H9 (cell line): ENCODE measurements around the gene KCNMA1. TPM values are rescaled to one million over a fixed set of nuclear protein-coding genes. Genes with fewer than 3 reads are reported as not detected.

Experiments used
- DNase-seq: peaks from one replicate; pipeline ENCODE4 v3.0.0-alpha.2; 2017
- H2AFZ ChIP-seq: one replicate; pipeline ENCODE4 v1.6.1; 2013; ENCODE audit warnings: mild to moderate bottlenecking, low read length, control low read depth, moderate library complexity
- H2AK5ac ChIP-seq: 2 replicates; pipeline ENCODE4 v1.6.1; 2013; ENCODE audit warnings: low read length, control low read depth, mixed read lengths; ENCODE audit not compliant: insufficient read length
- H2BK120ac ChIP-seq: one replicate; pipeline ENCODE4 v1.6.1; 2013; ENCODE audit warnings: low read depth, mild to moderate bottlenecking, low read length, control low read depth, inconsistent platforms; ENCODE audit not compliant: poor library complexity, severe bottlenecking
- H2BK12ac ChIP-seq: 2 replicates; pipeline ENCODE4 v1.6.1; 2013; ENCODE audit warnings: low read length, control low read depth, mixed read lengths, low read depth; ENCODE audit not compliant: insufficient read length
- H2BK15ac ChIP-seq: 2 replicates; pipeline ENCODE4 v1.6.1; 2013; ENCODE audit warnings: low read depth, low read length, control low read depth
- H2BK20ac ChIP-seq: one replicate; pipeline ENCODE4 v1.6.1; 2013; ENCODE audit warnings: low read depth, mild to moderate bottlenecking, low read length, control low read depth, inconsistent platforms; ENCODE audit not compliant: poor library complexity, severe bottlenecking
- H2BK5ac ChIP-seq: 2 replicates; pipeline ENCODE4 v1.6.1; 2013; ENCODE audit warnings: low read length, control low read depth, mixed read lengths; ENCODE audit not compliant: insufficient read length
- H3K14ac ChIP-seq: 2 replicates; pipeline ENCODE4 v1.6.1; 2013; ENCODE audit warnings: low read length, control low read depth; ENCODE audit not compliant: insufficient read depth
- H3K18ac ChIP-seq: 2 replicates; pipeline ENCODE4 v1.6.1; 2013; ENCODE audit warnings: low read depth, mild to moderate bottlenecking, mixed read lengths, low read length, control low read depth; ENCODE audit not compliant: insufficient read length
- H3K23ac ChIP-seq: 2 replicates; pipeline ENCODE4 v1.6.1; 2013; ENCODE audit warnings: low read length, control low read depth, mixed read lengths, low read depth; ENCODE audit not compliant: insufficient read length
- H3K23me2 ChIP-seq: 2 replicates; pipeline ENCODE4 v1.6.1; 2013; ENCODE audit warnings: low read depth, mild to moderate bottlenecking, mixed read lengths, low read length, control low read depth; ENCODE audit not compliant: insufficient read length, poor library complexity, severe bottlenecking
- H3K27ac ChIP-seq: 2 replicates; pipeline ENCODE4 v1.5.1; 2013; ENCODE audit warnings: low read length, control low read depth, mixed read lengths, low read depth; ENCODE audit not compliant: insufficient read length
- H3K27me3 ChIP-seq: 2 replicates; pipeline ENCODE4 v1.6.1; 2013; ENCODE audit warnings: low read length, control low read depth, inconsistent platforms; ENCODE audit not compliant: insufficient read depth
- H3K4ac ChIP-seq: 2 replicates; pipeline ENCODE4 v1.6.1; 2013; ENCODE audit warnings: low read depth, mild to moderate bottlenecking, control low read depth, inconsistent platforms, low read length, moderate library complexity
- H3K4me1 ChIP-seq: 2 replicates; pipeline ENCODE4 v1.6.1; 2013; ENCODE audit warnings: low read length, control low read depth, inconsistent platforms; ENCODE audit not compliant: insufficient read depth
- H3K4me2 ChIP-seq: 2 replicates; pipeline ENCODE4 v1.6.1; 2013; ENCODE audit warnings: low read length, control low read depth, mixed read lengths; ENCODE audit not compliant: insufficient read length, insufficient read depth
- H3K56ac ChIP-seq: 2 replicates; pipeline ENCODE4 v1.6.1; 2013; ENCODE audit warnings: low read depth, mild to moderate bottlenecking, mixed read lengths, low read length, control low read depth; ENCODE audit not compliant: insufficient read length
- H3K79me1 ChIP-seq: 2 replicates; pipeline ENCODE4 v1.6.1; 2013; ENCODE audit warnings: low read depth, mild to moderate bottlenecking, moderate library complexity, low read length, control low read depth, inconsistent platforms; ENCODE audit not compliant: insufficient read depth, poor library complexity, severe bottlenecking
- H3K79me2 ChIP-seq: 2 replicates; pipeline ENCODE4 v1.6.1; 2013; ENCODE audit warnings: low read length, control low read depth, inconsistent platforms; ENCODE audit not compliant: insufficient read depth
- H3K9ac ChIP-seq: 2 replicates; pipeline ENCODE4 v1.6.1; 2013; ENCODE audit warnings: low read length, control low read depth, mixed read lengths; ENCODE audit not compliant: insufficient read length; ENCODE audit errors: extremely low read depth
- H3K9me3 ChIP-seq: one replicate; pipeline ENCODE4 v1.6.1; 2013; ENCODE audit warnings: low read depth, low read length, inconsistent platforms; ENCODE audit not compliant: control insufficient read depth
- H3T11ph ChIP-seq: one replicate; pipeline ENCODE4 v1.6.1; 2013; ENCODE audit warnings: mild to moderate bottlenecking, low read length, control low read depth, inconsistent platforms
- H4K20me1 ChIP-seq: one replicate; pipeline ENCODE4 v1.6.1; 2013; ENCODE audit not compliant: control insufficient read depth, insufficient read length, insufficient read depth
- H4K5ac ChIP-seq: 2 replicates; pipeline ENCODE4 v1.6.1; 2013; ENCODE audit warnings: low read depth, mild to moderate bottlenecking, mixed read lengths, low read length, control low read depth; ENCODE audit not compliant: insufficient read length
- H4K8ac ChIP-seq: replicated peaks from 2 replicates; pipeline ENCODE4 v1.6.1; 2013; ENCODE audit warnings: low read length, control low read depth, mixed read lengths, low read depth; ENCODE audit not compliant: insufficient read length
- H4K91ac ChIP-seq: 2 replicates; pipeline ENCODE4 v1.6.1; 2013; ENCODE audit warnings: low read depth, mild to moderate bottlenecking, moderate library complexity, mixed read lengths, low read length, control low read depth; ENCODE audit not compliant: insufficient read length
- H3K27ac Mint-ChIP-seq, 3 experiments: 2 replicates in 2 of 3; 3 replicates in 1 of 3; pipeline ENCODE4 v1.8.0; 2020 to 2021; ENCODE audit warnings: mixed read lengths in 3 of 3, mild to moderate bottlenecking in 1 of 3, moderate library complexity in 1 of 3
- H3K27me3 Mint-ChIP-seq: 2 replicates; pipeline ENCODE4 v1.8.0; 2021; ENCODE audit warnings: low read depth, mild to moderate bottlenecking, moderate library complexity, mixed read lengths
- H3K36me3 Mint-ChIP-seq, 3 experiments: 2 replicates in 2 of 3; 3 replicates in 1 of 3; pipeline ENCODE4 v1.8.0; 2020 to 2021; ENCODE audit warnings: low read depth in 3 of 3, mixed read lengths in 3 of 3; ENCODE audit not compliant: insufficient read depth in 1 of 3
- H3K4me1 Mint-ChIP-seq, 2 experiments: 2 replicates each; pipeline ENCODE4 v1.8.0; 2020; ENCODE audit warnings: mixed read lengths in 2 of 2
- H3K4me3 Mint-ChIP-seq, 2 experiments: 2 replicates in 1 of 2; 3 replicates in 1 of 2; pipeline ENCODE4 v1.8.0; 2020 to 2021; ENCODE audit warnings: mild to moderate bottlenecking in 2 of 2, mixed read lengths in 2 of 2, moderate library complexity in 1 of 2
- H3K9me3 Mint-ChIP-seq, 2 experiments: 2 replicates in 1 of 2; 3 replicates in 1 of 2; pipeline ENCODE4 v1.8.0; 2020; ENCODE audit warnings: mild to moderate bottlenecking in 2 of 2, mixed read lengths in 2 of 2, moderate library complexity in 1 of 2
- CTCF ChIP-seq: fragments of 200-600 bp; sonication (generic); conservative IDR thresholded peaks from 3 replicates; pipeline ENCODE4 v1.8.0; 2021; ENCODE audit warnings: antibody characterized with exemption, mild to moderate bottlenecking
- WGBS: extraction: QIAGEN DNeasy Blood & Tissue Kit; methylation state at CpG from one replicate; pipeline ENCODE4 v1.1.7; 2013; ENCODE audit warnings: missing lambda C conversion rate, low lambda C conversion rate, mixed read lengths; ENCODE audit not compliant: insufficient read length; ENCODE audit errors: extremely low coverage; 5-methylcytosine and 5-hydroxymethylcytosine counted together
- total RNA-seq: library from RNA; stranded (reverse); gene quantifications from 2 replicates; pipeline ENCODE4 v1.2.1, GENCODE V29; 2021

Gene KCNMA1
- total RNA-seq, 1 experiment from 2014 or later: 2.0 TPM

- H3K18ac ChIP-seq: no peak overlapping the region
- peaks cover 8% of the 10 kb centered on the region for H3K4me1 ChIP-seq
- no CpG with 5 or more reads among the region's 2 CpGs for WGBS
- no peaks in the 10 kb centered on the region for H3K23me2 ChIP-seq
- H2BK12ac ChIP-seq: no peak overlapping the region
- H4K5ac ChIP-seq: no peak overlapping the region
- Mint-ChIP-seq H3K36me3 (no peaks in the 10 kb centered on the region), H3K9me3 (no peaks in the 10 kb centered on the region), H3K27me3 (peaks cover 3% of the 10 kb centered on the region), H3K4me3 (no peak overlapping the region), H3K27ac (peak overlapping the region in 1 of 3 experiments; percentile 25; a peak in 1 of 7 replicates), H3K4me1 (peaks cover 11 to 12% of the 10 kb centered on the region in 2 experiments)
- no peaks in the 10 kb centered on the region for H3K79me2 ChIP-seq
- no peak overlapping the region for H3K14ac ChIP-seq
- H3K79me1 ChIP-seq: no peaks in the 10 kb centered on the region
- no peak overlapping the region for H2BK120ac ChIP-seq
- H4K8ac ChIP-seq: no peak overlapping the region
- peak; percentile 47 for DNase-seq
- H4K91ac ChIP-seq: no peak overlapping the region
- H2AFZ ChIP-seq: no peak overlapping the region
- no peaks in the 10 kb centered on the region for H3K9me3 ChIP-seq
- no peak overlapping the region for H2AK5ac ChIP-seq
- H3K56ac ChIP-seq: no peak overlapping the region
- no peak overlapping the region for H3T11ph ChIP-seq
- no peak overlapping the region for H3K4me2 ChIP-seq
- no peak overlapping the region for H2BK15ac ChIP-seq
- peak overlapping the region; percentile 13 for H3K9ac ChIP-seq
- no peaks in the 10 kb centered on the region for H3K27me3 ChIP-seq
- H2BK20ac ChIP-seq: no peak overlapping the region
- H2BK5ac ChIP-seq: no peak overlapping the region
- no peaks in the 10 kb centered on the region for H4K20me1 ChIP-seq
- no peak overlapping the region for H3K23ac ChIP-seq
- TF ChIP-seq CTCF: no peak
- H3K4ac ChIP-seq: no peak overlapping the region
- H3K27ac ChIP-seq: no peak overlapping the region
These were observed 34.1 kb downstream of the KCNMA1 start for GRCh38 chr10:77603534-77603927.
